Endodermal cell (in vitro differentiated cells): ENCODE results near the gene SLC17A1. TPM values are rescaled to one million over a fixed set of nuclear protein-coding genes. Genes with fewer than 3 reads are reported as not detected.

ENCODE experiments used
- DNase-seq: peaks from one replicate; pipeline ENCODE4 v3.0.0-alpha.2; 2017
- H3K27ac ChIP-seq: 2 replicates; pipeline ENCODE4 v1.5.1; 2013; ENCODE audit warnings: mild to moderate bottlenecking, low read depth, low read length, moderate library complexity
- H3K27me3 ChIP-seq: 2 replicates; pipeline ENCODE4 v1.6.1; 2013; ENCODE audit warnings: mild to moderate bottlenecking, low read length, moderate library complexity; ENCODE audit not compliant: insufficient read depth, control insufficient read depth, poor library complexity, severe bottlenecking
- H3K36me3 ChIP-seq: 2 replicates; pipeline ENCODE4 v1.7.0; 2013; ENCODE audit warnings: mild to moderate bottlenecking, low read length, moderate library complexity; ENCODE audit not compliant: control insufficient read depth, insufficient read depth
- H3K4me1 ChIP-seq: one replicate; pipeline ENCODE4 v1.7.0; 2013; ENCODE audit warnings: low read length; ENCODE audit not compliant: control insufficient read depth, insufficient read depth
- H3K4me3 ChIP-seq: 2 replicates; pipeline ENCODE4 v1.5.1; 2013; ENCODE audit warnings: mild to moderate bottlenecking, low read length, moderate library complexity
- H3K9ac ChIP-seq: 2 replicates; pipeline ENCODE4 v1.6.1; 2013; ENCODE audit warnings: mild to moderate bottlenecking, low read length, moderate library complexity; ENCODE audit not compliant: poor library complexity, severe bottlenecking; ENCODE audit errors: extremely low read depth
- H3K9me3 ChIP-seq: 2 replicates; pipeline ENCODE4 v1.6.1; 2013; ENCODE audit warnings: mild to moderate bottlenecking, low read length, moderate library complexity; ENCODE audit not compliant: control insufficient read depth
- H3K27ac Mint-ChIP-seq: 2 replicates; pipeline ENCODE4 v1.8.0; 2020; ENCODE audit warnings: mixed read lengths
- H3K27me3 Mint-ChIP-seq: 2 replicates; pipeline ENCODE4 v1.8.0; 2021; ENCODE audit warnings: mild to moderate bottlenecking, mixed read lengths; ENCODE audit not compliant: insufficient read depth
- H3K36me3 Mint-ChIP-seq: 2 replicates; pipeline ENCODE4 v1.8.0; 2020; ENCODE audit warnings: low read depth, mixed read lengths
- H3K4me1 Mint-ChIP-seq: 2 replicates; pipeline ENCODE4 v1.8.0; 2020; ENCODE audit warnings: mixed read lengths
- H3K4me3 Mint-ChIP-seq: 2 replicates; pipeline ENCODE4 v1.8.0; 2020; ENCODE audit warnings: mild to moderate bottlenecking, moderate library complexity, mixed read lengths
- H3K9me3 Mint-ChIP-seq: 2 replicates; pipeline ENCODE4 v1.8.0; 2020; ENCODE audit warnings: mild to moderate bottlenecking, mixed read lengths
- WGBS, 2 experiments: methylation state at CpG; one replicate each; pipeline versions ENCODE4 v1.1.5 to v1.1.7; 2013; ENCODE audit warnings: missing lambda C conversion rate in 2 of 2, mixed read lengths in 1 of 2; ENCODE audit not compliant: insufficient coverage in 1 of 2, insufficient read length in 1 of 2; 5-methylcytosine and 5-hydroxymethylcytosine counted together
- total RNA-seq, 2 donors: library from RNA; stranded (reverse); fragmentation: NEBNext Ultra II Directional in 1 of 2; extraction: Animal tissue kit (Norgen Biotek cat#: 25700) in 1 of 2; gene quantifications; 2 replicates in 1 of 2; 3 replicates in 1 of 2; pipeline ENCODE4 v1.2.1, GENCODE V29; 2021
- TF ChIP-seq, protein P1 (sequence below): fragments of 200-600 bp; sonication (generic); conservative IDR thresholded peaks from 2 replicates; pipeline ENCODE4 v1.5.0; 2021; ENCODE audit warnings: antibody characterized with exemption, mild to moderate bottlenecking

SLC17A1 gene
- total RNA-seq, 2 donors from 2014 or later = not detected

DNA sequence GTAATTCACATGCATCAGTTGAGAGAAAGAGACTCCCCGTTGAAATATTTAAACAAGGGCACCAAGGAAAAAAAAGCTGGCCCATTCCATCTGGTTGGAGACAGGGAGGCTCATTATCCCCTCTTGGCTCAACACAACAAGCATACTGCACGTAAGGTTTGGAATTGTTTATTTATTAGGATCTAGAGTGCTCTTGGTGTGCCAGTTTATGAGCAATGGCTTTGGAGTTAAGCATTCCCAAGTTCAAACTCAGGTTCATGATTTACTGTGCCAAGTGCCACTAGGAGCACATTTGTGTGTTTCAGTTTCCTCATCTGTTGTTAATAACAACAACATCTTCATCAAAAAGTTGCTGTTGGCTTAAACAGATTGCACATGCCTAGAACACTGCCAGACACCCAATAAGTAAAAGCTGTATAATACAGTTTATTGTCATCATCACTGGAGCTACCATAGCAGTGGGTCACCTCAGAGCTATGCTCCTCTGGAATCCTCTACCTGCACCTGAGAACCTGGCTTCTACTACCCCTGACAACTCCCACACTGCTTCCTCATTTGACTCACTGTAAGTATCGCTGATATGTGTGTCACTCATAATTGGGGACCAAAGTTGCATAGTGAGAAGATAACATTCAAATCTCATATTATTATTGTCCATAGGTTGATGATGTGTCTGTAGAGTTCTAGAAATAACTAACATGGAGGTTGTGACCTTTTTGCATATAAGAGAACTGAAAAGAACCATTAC is 36.8 kb upstream of the SLC17A1 start:
- H3K36me3 Mint-ChIP-seq = no peaks in the 10 kb centered on the region
- Histone ChIP-seq H3K36me3 (no peaks in the 10 kb centered on the region), H3K4me1 (no peaks in the 10 kb centered on the region), H3K9me3 (no peaks in the 10 kb centered on the region), H3K27ac (no peak overlapping the region), H3K4me3 (no peak overlapping the region), H3K27me3 (no peaks in the 10 kb centered on the region), H3K9ac (no peak overlapping the region)
- no peak overlapping the region for H3K27ac Mint-ChIP-seq
- no peak for DNase-seq
- no peaks in the 10 kb centered on the region for H3K4me1 Mint-ChIP-seq
- 72 to 97% methylated on average over 2 to 3 of the region's 3 CpGs for WGBS, 2 experiments
- TF ChIP-seq, protein P1, sequence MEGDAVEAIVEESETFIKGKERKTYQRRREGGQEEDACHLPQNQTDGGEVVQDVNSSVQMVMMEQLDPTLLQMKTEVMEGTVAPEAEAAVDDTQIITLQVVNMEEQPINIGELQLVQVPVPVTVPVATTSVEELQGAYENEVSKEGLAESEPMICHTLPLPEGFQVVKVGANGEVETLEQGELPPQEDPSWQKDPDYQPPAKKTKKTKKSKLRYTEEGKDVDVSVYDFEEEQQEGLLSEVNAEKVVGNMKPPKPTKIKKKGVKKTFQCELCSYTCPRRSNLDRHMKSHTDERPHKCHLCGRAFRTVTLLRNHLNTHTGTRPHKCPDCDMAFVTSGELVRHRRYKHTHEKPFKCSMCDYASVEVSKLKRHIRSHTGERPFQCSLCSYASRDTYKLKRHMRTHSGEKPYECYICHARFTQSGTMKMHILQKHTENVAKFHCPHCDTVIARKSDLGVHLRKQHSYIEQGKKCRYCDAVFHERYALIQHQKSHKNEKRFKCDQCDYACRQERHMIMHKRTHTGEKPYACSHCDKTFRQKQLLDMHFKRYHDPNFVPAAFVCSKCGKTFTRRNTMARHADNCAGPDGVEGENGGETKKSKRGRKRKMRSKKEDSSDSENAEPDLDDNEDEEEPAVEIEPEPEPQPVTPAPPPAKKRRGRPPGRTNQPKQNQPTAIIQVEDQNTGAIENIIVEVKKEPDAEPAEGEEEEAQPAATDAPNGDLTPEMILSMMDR = no peak
- no peak overlapping the region for H3K4me3 Mint-ChIP-seq
- H3K27me3 Mint-ChIP-seq = peaks cover 8% of the 10 kb centered on the region
- no peaks in the 10 kb centered on the region for H3K9me3 Mint-ChIP-seq

- H3K36me3 ChIP-seq = no peaks in the 10 kb centered on the region
- TF ChIP-seq, protein P1 = no peak
- H3K36me3 Mint-ChIP-seq = no peaks in the 10 kb centered on the region
- DNase-seq = no peak
- H3K9me3 ChIP-seq = no peaks in the 10 kb centered on the region
- H3K9ac ChIP-seq = no peak overlapping the region
- no peak overlapping the region for H3K27ac ChIP-seq
- no peaks in the 10 kb centered on the region for H3K4me1 Mint-ChIP-seq
- WGBS, 2 experiments = 95% methylated on average over 3 of the region's 3 CpGs; no CpG with 5 or more reads in 1 of the 2 experiments
- no peaks in the 10 kb centered on the region for H3K4me1 ChIP-seq
- no peaks in the 10 kb centered on the region for H3K27me3 ChIP-seq
- no peak overlapping the region for H3K4me3 Mint-ChIP-seq
- H3K27ac Mint-ChIP-seq = no peak overlapping the region
- no peak overlapping the region for H3K4me3 ChIP-seq
- H3K9me3 Mint-ChIP-seq = no peaks in the 10 kb centered on the region
- peaks cover 5% of the 10 kb centered on the region for H3K27me3 Mint-ChIP-seq
Observed at GRCh38 chr6:25866011-25866410, 34.2 kb upstream of the SLC17A1 start.

GRCh38 chr6:25863360-25863759 is 31.5 kb upstream of the SLC17A1 start:
- Mint-ChIP-seq H3K27me3 (peaks cover 9% of the 10 kb centered on the region), H3K36me3 (no peaks in the 10 kb centered on the region), H3K4me3 (no peak overlapping the region)

More at GRCh38 chr6:25863360-25863759, 31.5 kb upstream of the SLC17A1 start:
- WGBS, 2 experiments = 87 to 88% methylated on average over 2 of the region's 2 CpGs
- Histone ChIP-seq H3K4me1 (no peaks in the 10 kb centered on the region), H3K4me3 (no peak overlapping the region), H3K27me3 (peaks cover 7% of the 10 kb centered on the region), H3K9ac (no peak overlapping the region), H3K9me3 (no peaks in the 10 kb centered on the region), H3K36me3 (no peaks in the 10 kb centered on the region), H3K27ac (no peak overlapping the region)
- no peak for DNase-seq
- TF ChIP-seq, protein P1 = no peak
- Mint-ChIP-seq H3K9me3 (no peaks in the 10 kb centered on the region), H3K27ac (no peak overlapping the region), H3K4me1 (no peaks in the 10 kb centered on the region)
